Activated T-cell treated with anti-CD3 and anti-CD28 coated beads, Interleukin-2, amount 50 U/mL, for 72 hours (primary cell): ENCODE measurements around the gene MINDY4B. TPM values are rescaled to one million over a fixed set of nuclear protein-coding genes. Genes with fewer than 3 reads are reported as not detected.

Experiments used
- ATAC-seq, 2 donors: fragments of 150-1000 bp; cut with Tn5 transposase; replicated peaks in 1 of 2; 2 replicates each; pipeline ENCODE4 v1.10.0; 2021; ENCODE audit warnings: moderate library complexity in 2 of 2, mild to moderate bottlenecking in 1 of 2
- DNase-seq, 2 donors: peaks; one replicate each; pipeline ENCODE4 v3.0.0; 2021 to 2022; ENCODE audit warnings: mixed read lengths in 1 of 2
- H3K27ac Mint-ChIP-seq: one replicate; pipeline ENCODE4 v1.8.0; 2022; ENCODE audit warnings: mild to moderate bottlenecking, moderate library complexity, mixed read lengths
- H3K27me3 Mint-ChIP-seq: one replicate; pipeline ENCODE4 v1.8.0; 2022; ENCODE audit warnings: low read depth, mixed read lengths
- H3K36me3 Mint-ChIP-seq, 2 donors: one replicate each; pipeline ENCODE4 v1.8.0; 2022; ENCODE audit warnings: mixed read lengths in 2 of 2, mild to moderate bottlenecking in 1 of 2; ENCODE audit not compliant: insufficient read depth in 2 of 2
- H3K4me1 Mint-ChIP-seq: one replicate; pipeline ENCODE4 v1.8.0; 2022; ENCODE audit warnings: low read depth, mixed read lengths
- H3K4me3 Mint-ChIP-seq, 2 donors: one replicate each; pipeline ENCODE4 v1.8.0; 2022; ENCODE audit warnings: mild to moderate bottlenecking in 2 of 2, mixed read lengths in 2 of 2, moderate library complexity in 2 of 2
- H3K9me3 Mint-ChIP-seq, 2 donors: one replicate each; pipeline ENCODE4 v1.8.0; 2022; ENCODE audit warnings: mixed read lengths in 2 of 2
- total RNA-seq, 2 donors: library from RNA; stranded (reverse); gene quantifications; one replicate each; pipeline ENCODE4 v1.2.3, GENCODE V29; 2022

MINDY4B gene
- total RNA-seq, 2 donors from 2014 or later, result not detected

DNA sequence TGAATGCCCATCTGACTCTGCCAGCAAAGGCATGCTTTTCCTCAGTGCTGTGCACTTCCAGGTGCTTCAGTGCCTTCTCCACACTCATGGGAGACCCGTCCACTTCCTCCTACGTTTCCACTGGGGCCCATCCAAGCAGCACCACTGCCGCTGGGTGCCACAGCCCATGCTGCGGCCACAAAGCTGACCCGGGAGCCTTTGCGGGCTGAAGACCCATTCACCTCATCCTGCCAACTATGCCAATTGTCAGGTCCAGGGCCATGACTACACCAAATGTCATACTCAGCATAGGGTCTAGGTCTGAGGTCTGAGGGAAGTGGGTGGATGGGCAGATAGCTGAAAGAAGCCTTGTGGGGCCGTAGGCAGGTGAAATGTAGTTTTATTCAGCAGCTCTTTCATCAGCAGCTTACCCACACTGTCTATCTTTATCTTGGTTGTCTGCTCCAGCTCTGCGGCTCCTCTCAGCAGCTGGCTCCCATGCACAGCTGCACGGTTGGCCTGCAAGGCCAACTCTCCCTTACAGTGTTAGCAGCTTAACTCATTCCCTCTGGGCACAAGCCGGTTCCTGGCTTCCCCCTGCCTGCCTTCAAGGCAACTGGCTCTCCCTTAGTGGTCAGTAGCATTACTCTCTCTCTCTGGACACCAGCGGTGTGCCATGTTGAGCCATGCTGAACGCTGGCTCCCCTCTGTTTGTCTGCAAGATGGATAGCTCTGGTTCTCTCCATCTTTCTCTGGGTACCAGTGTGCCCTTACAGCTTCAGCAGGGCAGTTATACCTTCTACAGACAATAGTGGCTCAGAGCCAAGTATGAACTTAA is 78.6 kb downstream of the MINDY4B start:
- DNase-seq, result no peak
- Mint-ChIP-seq H3K4me1 (no peaks in the 10 kb centered on the region), H3K4me3 (no peak overlapping the region), H3K36me3 (no peaks in the 10 kb centered on the region), H3K9me3 (no peaks in the 10 kb centered on the region), H3K27ac (no peak overlapping the region), H3K27me3 (peaks cover 4% of the 10 kb centered on the region)
- no peak for ATAC-seq

- H3K36me3 Mint-ChIP-seq, result no peaks in the 10 kb centered on the region
- DNase-seq (no peak), ATAC-seq (no peak)
- no peak overlapping the region for H3K4me3 Mint-ChIP-seq
- no peaks in the 10 kb centered on the region for H3K9me3 Mint-ChIP-seq
- no peak overlapping the region for H3K27ac Mint-ChIP-seq
- H3K4me1 Mint-ChIP-seq, result no peaks in the 10 kb centered on the region
- H3K27me3 Mint-ChIP-seq, result peaks cover 4% of the 10 kb centered on the region
Observed at GRCh38 chr3:150825916-150826377, 79.3 kb downstream of the MINDY4B start.

DNA sequence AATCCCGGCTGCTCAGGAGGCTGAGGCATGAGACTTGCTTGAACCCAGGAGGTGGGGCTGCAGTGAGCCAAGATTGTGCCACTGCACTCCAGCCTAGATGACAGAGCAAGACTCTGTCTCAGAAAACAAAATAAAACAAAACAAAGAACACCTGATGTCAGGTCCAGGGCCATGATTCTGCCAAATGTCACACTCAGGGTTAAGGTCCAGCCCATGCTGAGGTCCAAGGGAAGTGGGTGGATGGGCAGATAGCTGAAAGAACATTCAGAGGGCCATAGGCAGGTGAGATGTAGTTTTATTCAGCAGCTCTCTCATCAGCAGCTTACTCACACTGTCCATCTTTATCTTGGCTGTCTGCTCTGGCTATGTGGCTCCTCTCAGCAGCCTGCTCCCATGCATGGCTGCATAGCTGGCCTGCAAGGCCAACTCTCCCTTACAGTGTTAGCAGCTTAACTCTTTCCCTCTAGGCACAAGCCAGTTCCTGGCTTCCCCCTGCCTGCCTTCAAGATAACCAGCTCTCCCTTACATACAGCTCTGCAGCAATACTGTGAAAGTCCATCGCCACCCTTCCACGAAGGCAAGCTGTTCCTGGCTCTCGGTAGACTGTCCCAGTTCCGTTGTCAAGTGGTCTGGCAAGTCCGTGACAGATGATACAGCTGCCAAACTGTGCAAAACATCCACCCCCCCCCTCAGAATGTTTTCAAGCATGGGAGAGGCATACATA is 79.9 kb downstream of the MINDY4B start:
- no peaks in the 10 kb centered on the region for H3K36me3 Mint-ChIP-seq
- H3K27me3 Mint-ChIP-seq, result peaks cover 4% of the 10 kb centered on the region
- ATAC-seq, result no peak
- H3K27ac Mint-ChIP-seq, result no peak overlapping the region
- no peak overlapping the region for H3K4me3 Mint-ChIP-seq
- no peak for DNase-seq
- no peaks in the 10 kb centered on the region for H3K4me1 Mint-ChIP-seq
- H3K9me3 Mint-ChIP-seq, result no peaks in the 10 kb centered on the region

DNA sequence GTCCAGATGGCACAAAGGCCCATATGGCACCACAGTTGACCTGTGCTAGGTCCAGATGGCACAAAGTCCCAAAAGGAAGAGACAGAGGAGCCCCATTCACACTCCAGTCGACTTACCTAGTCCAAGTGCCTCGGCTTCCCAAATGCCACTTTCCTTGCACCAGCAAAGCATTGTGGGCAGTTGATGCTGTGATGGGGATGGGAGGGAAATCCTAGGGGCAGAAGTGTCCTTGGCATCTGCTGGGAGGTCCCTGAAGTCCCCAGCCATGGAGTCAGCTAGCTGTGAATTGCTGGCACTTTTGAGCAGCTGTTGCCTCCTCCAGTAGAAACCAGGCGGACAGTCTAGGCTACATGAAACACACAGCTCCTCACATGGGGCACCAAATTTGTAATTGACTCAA is 82.0 kb downstream of the MINDY4B start:
- Mint-ChIP-seq H3K27me3 (no peaks in the 10 kb centered on the region), H3K4me1 (no peaks in the 10 kb centered on the region)
- DNase-seq, result no peak

DNA sequence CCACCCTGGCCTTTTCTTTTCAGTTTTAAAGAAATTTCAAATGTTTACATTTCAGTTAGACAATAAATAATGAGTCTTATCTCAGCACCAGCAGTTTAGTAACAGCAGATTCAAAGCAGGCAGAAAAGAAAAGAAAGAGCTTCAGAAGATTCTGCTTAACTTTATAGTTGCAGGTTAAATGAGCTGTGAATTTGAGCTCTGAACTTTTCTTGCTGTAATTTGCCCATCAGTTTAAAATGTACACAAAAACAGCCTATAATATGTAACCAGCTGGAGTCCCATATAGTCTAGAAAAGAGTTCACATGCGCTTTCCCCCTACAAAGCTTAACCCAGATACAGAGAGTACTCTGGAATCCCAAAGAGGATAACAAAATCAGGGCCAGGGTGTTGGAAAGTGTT is 82.6 kb downstream of the MINDY4B start:
- no peak overlapping the region for H3K27ac Mint-ChIP-seq
- no peaks in the 10 kb centered on the region for H3K36me3 Mint-ChIP-seq
- DNase-seq, result no peak
- ATAC-seq, result no peak
- H3K9me3 Mint-ChIP-seq, result no peaks in the 10 kb centered on the region
- H3K4me1 Mint-ChIP-seq, result no peaks in the 10 kb centered on the region
- peaks cover 6% of the 10 kb centered on the region for H3K27me3 Mint-ChIP-seq
- H3K4me3 Mint-ChIP-seq, result no peak overlapping the region

More for the DNA sequence above, 82.0 kb downstream of the MINDY4B start:
- no peaks in the 10 kb centered on the region for H3K9me3 Mint-ChIP-seq
- H3K36me3 Mint-ChIP-seq, result no peaks in the 10 kb centered on the region
- no peak overlapping the region for H3K27ac Mint-ChIP-seq
- no peak for ATAC-seq
- no peak overlapping the region for H3K4me3 Mint-ChIP-seq

Other genes with a start within 250 kb of the MINDY4B start
- gene ERICH6, start 201.5 kb downstream of the MINDY4B start, total RNA-seq, result under 1 TPM in 1 of 2 donors, not detected in 1; 0.19 TPM
- gene SIAH2, start 142.3 kb downstream of the MINDY4B start, total RNA-seq, result 100 to 1,000 TPM in 1 of 2 donors, 10 to 100 TPM in 1; 91.2 to 124 TPM
- not detected for gene CLRN1, start 67.3 kb upstream of the MINDY4B start, total RNA-seq
- 1 to 10 TPM; 4.4 to 5.8 TPM for gene MED12L, start 180.2 kb upstream of the MINDY4B start, total RNA-seq